K562 (cell line): ENCODE measurements around the gene MIDN. TPM values are rescaled to one million over a fixed set of nuclear protein-coding genes. Genes with fewer than 3 reads are reported as not detected.
A peak's percentile ranks its signal among the peaks of the same experiment; 100 is the strongest.

ENCODE experiments used
- ATAC-seq: fragments of 200-7000 bp; cut with Tn5 transposase; 3 replicates; pipeline ENCODE4 v1.9.1; 2020; ENCODE audit warnings: moderate library complexity
- BruUV-seq: library from RNA; stranded (reverse); fragments of 400-500 nt; replicated peaks from 2 replicates; lab custom pipeline; 2021; lab: Mats Ljungman, UMichigan
- CTCF ChIA-PET: fragments of 300-600 bp; formaldehyde crosslinking; extraction: SDS; loops from one replicate; lab custom pipeline; 2021; ENCODE audit warnings: low intra/inter-chr PET ratio; lab: Yijun Ruan, JAX
- POLR2A ChIA-PET: fragments of 300-600, 350-650 bp; sonication (Branson Sonifier 250); formaldehyde crosslinking; extraction: SDS; loops from one replicate; lab custom pipeline; 2021; ENCODE audit warnings: antibody characterized with exemption, inconsistent platforms; lab: Yijun Ruan, JAX
- DNase-seq, 4 experiments: peaks; one replicate each; pipeline versions ENCODE4 v3.0.0 to v3.0.0-alpha.2; 2011 to 2018; ENCODE audit warnings: low spot score in 3 of 4, mixed read lengths in 3 of 4; ENCODE audit errors: extremely low read depth in 1 of 4
- FAIRE-seq: peaks from 2 replicates; lab custom pipeline; 2011; peaks lifted over from hg19 to GRCh38; lab: Jason Lieb, UNC
- H2AFZ ChIP-seq: 2 replicates; pipeline ENCODE4 v1.6.0; 2011; ENCODE audit warnings: low read depth, low read length, control low read depth, inconsistent platforms
- H3K27ac ChIP-seq: fragments of 200-600 bp; 3 replicates; pipeline ENCODE4 v1.8.0; 2011; ENCODE audit warnings: low read depth, mild to moderate bottlenecking, control low read depth, inconsistent platforms, low read length, moderate library complexity, mixed read lengths; ENCODE audit errors: extremely low read depth
- H3K27me3 ChIP-seq, 2 experiments: fragments of 300-600 bp in 1 of 2; 2 replicates in 1 of 2; 3 replicates in 1 of 2; pipeline versions ENCODE4 v1.6.0 to v1.8.0; 2011; ENCODE audit warnings: inconsistent platforms in 2 of 2, low read length in 2 of 2, mild to moderate bottlenecking in 1 of 2, mixed read lengths in 1 of 2, moderate library complexity in 1 of 2; ENCODE audit not compliant: control insufficient read depth in 2 of 2, insufficient read depth in 2 of 2
- H3K36me3 ChIP-seq: fragments of 300-600 bp; 3 replicates; pipeline ENCODE4 v1.8.0; 2011; ENCODE audit warnings: mild to moderate bottlenecking, low read length, inconsistent platforms; ENCODE audit not compliant: control insufficient read depth, insufficient read depth
- H3K4me1 ChIP-seq, 2 experiments: fragments of 200-600 bp in 1 of 2; replicated peaks in 1 of 2; 2 replicates in 1 of 2; 3 replicates in 1 of 2; pipeline versions ENCODE4 v1.5.1 to v1.8.0; 2011; ENCODE audit warnings: inconsistent platforms in 2 of 2, low read length in 2 of 2, mild to moderate bottlenecking in 1 of 2, mixed read lengths in 1 of 2, moderate library complexity in 1 of 2; ENCODE audit not compliant: control insufficient read depth in 2 of 2, insufficient read depth in 2 of 2
- H3K4me2 ChIP-seq: 2 replicates; pipeline ENCODE4 v1.6.1; 2011; ENCODE audit warnings: low read length, control low read depth, inconsistent platforms, mixed read lengths; ENCODE audit not compliant: insufficient read depth
- H3K4me3 ChIP-seq: fragments of 200-600 bp; sonication (generic), shearing (Covaris generic); 2 replicates; pipeline ENCODE4 v1.5.1; 2016; ENCODE audit warnings: control low read depth, inconsistent platforms
- H3K79me2 ChIP-seq: fragments of 200-600 bp; 3 replicates; pipeline ENCODE4 v1.8.0; 2011; ENCODE audit warnings: low read length, inconsistent platforms; ENCODE audit not compliant: control insufficient read depth, insufficient read depth
- H3K9ac ChIP-seq, 2 experiments: 2 replicates each; pipeline versions ENCODE4 v1.6.0 to v1.6.1; 2011; ENCODE audit warnings: low read depth in 2 of 2, low read length in 2 of 2, control low read depth in 1 of 2, inconsistent platforms in 1 of 2, mild to moderate bottlenecking in 1 of 2, mixed read lengths in 1 of 2; ENCODE audit not compliant: insufficient read depth in 1 of 2
- H3K9me1 ChIP-seq: one replicate; pipeline ENCODE4 v1.6.0; 2011; ENCODE audit warnings: inconsistent platforms, mild to moderate bottlenecking, low read length, moderate library complexity; ENCODE audit not compliant: control insufficient read depth, insufficient read depth
- H3K9me3 ChIP-seq: replicated peaks from 2 replicates; pipeline ENCODE4 v1.5.1; 2011; ENCODE audit warnings: low read depth, low read length, inconsistent platforms; ENCODE audit not compliant: control insufficient read depth, insufficient read depth
- H4K20me1 ChIP-seq: replicated peaks from 2 replicates; pipeline ENCODE4 v1.6.1; 2011; ENCODE audit warnings: low read length, inconsistent platforms, mixed read lengths; ENCODE audit not compliant: control insufficient read depth, insufficient read depth
- GATAD2A ChIP-seq: fragments of 450-650 bp; IDR thresholded peaks from 2 replicates; pipeline ENCODE4 v1.6.1; 2017
- HDAC1 ChIP-seq, 2 experiments: fragments of 450-650 bp; IDR thresholded peaks; 2 replicates each; pipeline ENCODE4 v1.6.1; 2016 to 2017; ENCODE audit warnings: inconsistent platforms in 1 of 2, mild to moderate bottlenecking in 1 of 2, moderate library complexity in 1 of 2
- PKNOX1 ChIP-seq: fragments of 450-650 bp; IDR thresholded peaks from 2 replicates; pipeline ENCODE4 v1.6.1; 2016
- RBBP5 ChIP-seq: fragments of 200-600 bp; sonication (generic); IDR thresholded peaks from 2 replicates; pipeline ENCODE4 v1.6.1; 2012; ENCODE audit warnings: borderline replicate concordance, mild to moderate bottlenecking, low read length, control low read depth, inconsistent platforms; ENCODE audit not compliant: insufficient read depth, poor library complexity, severe bottlenecking
- ZNF24 ChIP-seq: fragments of 450-650 bp; IDR thresholded peaks from 2 replicates; pipeline ENCODE4 v1.6.1; 2016
- ZNF764 ChIP-seq: fragments of 250-450 bp; sonication (Bioruptor Pico); IDR thresholded peaks from 2 replicates; pipeline ENCODE4 v1.4.0; 2020; ENCODE audit warnings: low read depth, mild to moderate bottlenecking, moderate library complexity
- WGBS: fragments of 100-300 bp; shearing (Covaris generic); methylation state at CpG from one replicate; pipeline ENCODE4 v1.1.6; 2016; ENCODE audit warnings: low coverage, mixed read lengths; ENCODE audit not compliant: insufficient coverage; ENCODE audit errors: missing lambda C conversion rate; 5-methylcytosine and 5-hydroxymethylcytosine counted together
- in situ Hi-C: fragments of 300-500 bp; cut with MboI; formaldehyde crosslinking; loops from 4 replicates; pipeline ENCODE4 v1.15.0; 2018; ENCODE audit warnings: inconsistent platforms, mixed read lengths
- intact Hi-C: fragments of 100-400 bp; cut with micrococcal nuclease; formaldehyde crosslinking; loops from 2 replicates; pipeline ENCODE4 v1.14.2; 2022
- polyA plus RNA-seq, 8 experiments: library from polyadenylated mRNA; depleted of rRNA in 4 of 8; stranded (reverse) in 5 of 8; unstranded in 3 of 8; fragments of >200 nt; fragmentation: Nextera tagmentation in 2 of 8; fragmentation: Illumina TruSeq in 1 of 8; extraction: Ambion mirVana in 2 of 8; extraction: Trizol in 1 of 8; gene quantifications; 2 replicates each; pipeline versions ENCODE4 v1.2.1 to v1.2.3, GENCODE V29; 2011 to 2014; ENCODE audit warnings: inconsistent platforms in 1 of 8, missing spikeins in 1 of 8
- total RNA-seq, 7 experiments: library from RNA; depleted of rRNA in 6 of 7; stranded (reverse); fragments of >200 nt in 6 of 7; fragmentation: Illumina TruSeq in 2 of 7; extraction: Trizol in 2 of 7; gene quantifications; 2 replicates each; pipeline versions ENCODE4 v1.2.1 to v1.2.3, GENCODE V29; 2011 to 2021; ENCODE audit warnings: low replicate concordance in 1 of 7

MIDN gene
- total and polyA plus RNA-seq, 9 of the 15 experiments (the other 6 are each of a cell fraction or from before 2014, with no cell fraction given) = 0.17 to 120 (median 10.1) TPM

- Histone ChIP-seq H3K27me3 (peaks cover 9 to 16% of the 10 kb centered on the region in 2 experiments; a peak in 3 of 5 replicates), H2AFZ (no peak overlapping the region), H3K4me2 (no peak overlapping the region), H3K4me1 (peaks cover 4 to 79% of the 10 kb centered on the region in 2 experiments; a peak in 3 of 5 replicates), H3K9ac (0 out of 4 replicates have a peak overlapping the region, but pooled peaks of 1 of the 2 experiments have one; percentile 36), H3K4me3 (no peak overlapping the region), H3K9me1 (no peaks in the 10 kb centered on the region), H3K79me2 (peaks cover 8% of the 10 kb centered on the region), H4K20me1 (peaks cover 20% of the 10 kb centered on the region), H3K9me3 (no peaks in the 10 kb centered on the region), H3K27ac (no peak overlapping the region), H3K36me3 (peaks cover 39% of the 10 kb centered on the region; the same call in 2 of the 3 replicates)
- no peak for FAIRE-seq
- 50% methylated on average over 9 of the region's 15 CpGs for WGBS
- in situ Hi-C loops = no loop called here
- ChIA-PET POLR2A (interaction anchor here (2.0 to 2.4 kb wide), 2 partner anchors 12 to 13 kb away, joined by 9 to 21 read pairs; partner anchors contain the start of gene CIRBP), CTCF (interaction anchor here (0.6 kb wide), 1 partner anchor 242 kb away, joined by 4 read pairs; the partner anchor contains the start of gene PLK5)
- BruUV-seq = no TSS peak
- intact Hi-C loops = no loop called here
- ATAC-seq = no peak
- no peak for DNase-seq
- TF ChIP-seq ZNF764 (CRISPR knock-in tag) (no peak), RBBP5 (no peak), ZNF24 (no peak), HDAC1 (IDR thresholded peaks at IDR 0.05) (peak in 1 of 2 experiments; percentile 35; a peak in 1 of 4 replicates), GATAD2A (0 out of 2 replicates have a peak, but pooled peaks have one; percentile 44), PKNOX1 (peak; percentile 40; the same call in 1 of the 2 replicates)
These were observed 33.3 kb downstream of the MIDN start for GRCh38 chr19:1281569-1282287.
